Measurements from ENCODE around the gene CACFD1. TPM values are rescaled to one million over a fixed set of nuclear protein-coding genes. Genes with fewer than 3 reads are reported as not detected.

CACFD1 gene
- total and polyA plus RNA-seq, 2 of the 13 experiments (the other 11 are each of a cell fraction or from before 2014, with no cell fraction given): 13.8 to 14.6 TPM

- TF ChIP-seq TBL1XR1 (IDR thresholded peaks at IDR 0.05; ENCODE audit: borderline replicate concordance, low read length, partially characterized antibody) (no peak), AKNA (CRISPR knock-in tag; IDR thresholded peaks at IDR 0.05; ENCODE audit: borderline replicate concordance) (no peak), RBM39 (IDR thresholded peaks at IDR 0.05; ENCODE audit: low read depth, low read length, poor library complexity, severe bottlenecking) (peak; percentile 36), HNF1B (CRISPR knock-in tag; IDR thresholded peaks at IDR 0.05) (peak; percentile 44; the same call in 1 of the 2 replicates), ZXDC (CRISPR knock-in tag; IDR thresholded peaks at IDR 0.05) (no peak), KMT2B (CRISPR knock-in tag; IDR thresholded peaks at IDR 0.05) (no peak), ZNF780A (CRISPR knock-in tag; IDR thresholded peaks at IDR 0.05) (no peak), ZNF687 (CRISPR knock-in tag; IDR thresholded peaks at IDR 0.05) (peak; percentile 18; the same call in 1 of the 2 replicates), ZUFSP (CRISPR knock-in tag; IDR thresholded peaks at IDR 0.05; ENCODE audit: borderline replicate concordance) (no peak), ZNF230 (CRISPR knock-in tag; IDR thresholded peaks at IDR 0.05) (no peak), IKZF1 (IDR thresholded peaks at IDR 0.05) (no peak)
These were observed at the start of gene CACFD1 (continued) for GRCh38 chr9:133459476-133460404.

Data from HepG2 (cell line).